Stomach (tissue), 9 donors: Measurements from ENCODE around the gene IL1B. TPM values are rescaled to one million over a fixed set of nuclear protein-coding genes. Genes with fewer than 3 reads are reported as not detected.
"Not testable (repeated sequence)": the region's sequence is repeated elsewhere in the genome, so short reads cannot be mapped to it uniquely, and the experiment has no call there.

ENCODE experiments used
- DNase-seq, 2 donors: peaks; one replicate each; pipeline versions ENCODE4 v3.0.0 to v3.0.0-alpha.2; 2013 to 2019
- H3K27ac ChIP-seq, 5 donors: fragments of 200-600 bp in 4 of 5; sonication (generic) in 4 of 5; one replicate each; pipeline ENCODE4 v1.5.1; 2013 to 2019; ENCODE audit warnings: mild to moderate bottlenecking in 1 of 5, moderate library complexity in 1 of 5
- H3K27me3 ChIP-seq, 3 donors: fragments of 200-600 bp; sonication (generic); one replicate each; pipeline ENCODE4 v1.5.1; 2017 to 2019; ENCODE audit warnings: mixed run types in 1 of 3
- H3K36me3 ChIP-seq, 4 donors: fragments of 200-600 bp; sonication (generic); 1 replicate in 3 of 4; 2 replicates in 1 of 4; pipeline ENCODE4 v1.5.1; 2016 to 2019
- H3K4me1 ChIP-seq, 4 donors: fragments of 200-600 bp; sonication (generic); one replicate each; pipeline ENCODE4 v1.5.1; 2016 to 2019
- H3K4me3 ChIP-seq, 4 donors: fragments of 200-600 bp; sonication (generic) in 3 of 4; one replicate each; pipeline ENCODE4 v1.5.1; 2016 to 2019; ENCODE audit warnings: mild to moderate bottlenecking in 1 of 4
- H3K9me3 ChIP-seq, 4 donors: fragments of 200-600 bp; sonication (generic); one replicate each; pipeline ENCODE4 v1.5.1; 2016 to 2019
- CTCF ChIP-seq, 7 experiments: fragments of 450-650 bp in 4 of 7; fragments of 200-600 bp in 3 of 7; sonication (generic) in 3 of 7; IDR thresholded peaks; one replicate each; pipeline ENCODE4 v1.5.1; 2016 to 2019; ENCODE audit warnings: antibody characterized with exemption in 7 of 7, control low read depth in 2 of 7, mild to moderate bottlenecking in 1 of 7
- EP300 ChIP-seq: sonication (generic); formaldehyde crosslinking; IDR thresholded peaks from one replicate; pipeline ENCODE4 v1.6.1; 2017; ENCODE audit warnings: antibody characterized with exemption
- POLR2A ChIP-seq, 4 donors: fragments of 450-650 bp; IDR thresholded peaks; one replicate each; pipeline ENCODE4 v1.6.1; 2016; ENCODE audit warnings: antibody characterized with exemption in 4 of 4, control low read depth in 2 of 4, mild to moderate bottlenecking in 1 of 4, moderate library complexity in 1 of 4
- POLR2AphosphoS5 ChIP-seq, 3 donors: sonication (generic); formaldehyde crosslinking; IDR thresholded peaks; one replicate each; pipeline ENCODE4 v1.6.1; 2016; ENCODE audit warnings: antibody characterized with exemption in 3 of 3
- WGBS, 5 donors: extraction: QIAGEN DNeasy Blood & Tissue Kit in 3 of 5; methylation state at CpG; one replicate each; pipeline versions ENCODE4 v1.1.5 to v1.1.7; 2013 to 2018; 5-methylcytosine and 5-hydroxymethylcytosine counted together
- intact Hi-C: fragments of 100-400 bp; cut with DNase I; formaldehyde crosslinking; loops from one replicate; pipeline ENCODE4 v1.15.1; 2023; ENCODE audit warnings: low total_unique reads
- polyA plus RNA-seq, 3 donors: library from polyadenylated mRNA; stranded (reverse); fragments of 200-250 nt; gene quantifications; one replicate each; pipeline ENCODE4 v1.2.3, GENCODE V29; 2013
- total RNA-seq, 5 donors: library from RNA; depleted of rRNA; stranded (reverse); fragments of >200 nt; gene quantifications; one replicate each; pipeline versions ENCODE4 v1.1.0 to v1.2.3, GENCODE V29; 2014 to 2016
- donor health status: healthy with polysubstance abuse.
- donor health status: Bipolar disorder and iron deficiency.
- donor health status: healthy.

Gene IL1B
- total and polyA plus RNA-seq, 8 donors: 1.2 to 64.9 (median 14.4) TPM

DNA sequence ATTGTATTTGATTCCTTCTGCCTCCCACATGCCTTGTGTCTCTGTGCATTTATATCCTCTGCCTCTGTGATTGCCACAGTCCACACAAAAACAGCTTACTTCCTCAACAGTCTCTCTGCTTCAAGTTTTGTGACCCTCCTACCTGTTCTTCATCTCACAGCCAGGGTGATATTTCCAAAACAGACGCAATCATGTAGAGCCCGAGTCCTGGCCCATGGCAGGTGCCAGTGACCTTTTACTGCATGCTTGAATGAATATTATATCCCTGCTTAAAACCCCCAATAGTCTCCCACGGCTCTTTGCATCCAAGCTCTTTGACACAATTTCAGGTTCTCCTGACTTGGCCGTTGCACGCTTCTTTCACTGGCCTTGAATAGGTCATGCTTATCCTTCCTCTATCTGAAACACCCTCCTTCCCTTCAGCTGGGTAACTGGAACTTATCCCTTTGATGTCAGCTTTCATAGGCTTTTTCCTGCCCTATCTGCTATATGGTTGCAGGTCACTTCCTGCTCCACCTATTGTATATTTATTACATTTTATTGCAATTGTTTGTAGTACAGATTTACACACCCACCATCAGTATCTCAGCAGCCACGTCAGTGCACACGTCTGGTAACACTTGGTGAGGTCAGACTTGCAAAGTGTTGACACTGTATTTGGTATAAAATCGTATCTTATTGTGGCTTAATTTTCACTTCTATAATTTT lies 29.7 kb upstream of the IL1B start:
- no peak overlapping the region for H3K4me3 ChIP-seq
- TF ChIP-seq CTCF (IDR thresholded peaks at IDR 0.05): no peak
- TF ChIP-seq POLR2AphosphoS5 (IDR thresholded peaks at IDR 0.05): peak in 2 of 3 donors; percentile 62 to 65
- no peak for TF ChIP-seq EP300
- TF ChIP-seq POLR2A (IDR thresholded peaks at IDR 0.05): no peak
- no peaks in the 10 kb centered on the region for H3K36me3 ChIP-seq
- H3K27me3 ChIP-seq: no peaks in the 10 kb centered on the region
- peak overlapping the region in 1 of 5 donors; percentile 7 for H3K27ac ChIP-seq
- 61 to 70% (median 67%) methylated on average over 8 of the region's 8 CpGs for WGBS, 5 donors
- intact Hi-C loops: no loop called here
- H3K9me3 ChIP-seq: no peaks in the 10 kb centered on the region
- DNase-seq: no peak
- peaks cover 8 to 41% (median 20%) of the 10 kb centered on the region in 4 donors for H3K4me1 ChIP-seq

DNA sequence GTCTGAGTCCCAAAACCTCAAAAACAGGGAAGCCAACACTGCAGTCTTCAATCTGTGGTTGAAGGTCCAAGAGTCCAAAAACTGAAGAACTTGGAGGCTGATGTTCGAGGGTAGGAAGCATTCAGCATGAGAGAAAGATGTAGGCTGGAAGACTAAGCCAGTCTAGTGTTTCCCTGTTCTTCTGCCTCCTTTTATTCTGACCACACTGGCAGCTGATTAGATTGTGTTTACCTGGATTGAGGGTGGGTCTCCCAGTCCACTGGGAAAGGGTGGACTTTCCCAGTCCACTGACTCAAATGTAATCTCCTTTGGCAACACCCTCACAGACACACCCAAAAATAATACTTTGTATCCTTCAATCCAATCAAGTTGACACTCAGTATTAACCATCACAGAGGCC lies 27.5 kb upstream of the IL1B start:
- peak overlapping the region in 1 of 4 donors; percentile 19 for H3K4me3 ChIP-seq

GRCh38 chr2:112859406-112860183 lies 23.0 kb upstream of the IL1B start:
- H3K4me3 ChIP-seq, H3K27ac ChIP-seq, H3K4me1 ChIP-seq, DNase-seq, H3K27me3 ChIP-seq, H3K36me3 ChIP-seq, intact Hi-C loops: not testable (repeated sequence)
- WGBS, 5 donors: 78 to 84% (median 82%) methylated on average over 6 of the region's 6 CpGs
- H3K9me3 ChIP-seq: peaks cover 0 to 21% (median 5%) of the 10 kb centered on the region in 4 donors

More for the DNA sequence above, 27.5 kb upstream of the IL1B start:
- H3K9me3 ChIP-seq: peaks cover 0 to 14% (median 5%) of the 10 kb centered on the region in 4 donors
- H3K27me3 ChIP-seq: no peaks in the 10 kb centered on the region
- peaks cover 0 to 22% (median 3%) of the 10 kb centered on the region in 4 donors for H3K4me1 ChIP-seq
- 80 to 100% (median 83%) methylated on average over 1 of the region's 1 CpG for WGBS, 5 donors
- H3K36me3 ChIP-seq: no peaks in the 10 kb centered on the region
- DNase-seq: no peak
- TF ChIP-seq CTCF (IDR thresholded peaks at IDR 0.05) (no peak), POLR2AphosphoS5 (IDR thresholded peaks at IDR 0.05) (peak in 2 of 3 donors; percentile 66 to 69), POLR2A (IDR thresholded peaks at IDR 0.05) (no peak), EP300 (no peak)
- intact Hi-C loops: no loop called here
- H3K27ac ChIP-seq: no peak overlapping the region

GRCh38 chr2:112850588-112850987 lies 14.0 kb upstream of the IL1B start:
- no peaks in the 10 kb centered on the region for H3K27me3 ChIP-seq
- intact Hi-C loops: no loop called here
- H3K36me3 ChIP-seq: no peaks in the 10 kb centered on the region
- H3K27ac ChIP-seq: no peak overlapping the region
- 80 to 92% (median 87%) methylated on average over 5 of the region's 5 CpGs for WGBS, 5 donors
- no peaks in the 10 kb centered on the region for H3K4me1 ChIP-seq
- no peak overlapping the region for H3K4me3 ChIP-seq
- TF ChIP-seq POLR2AphosphoS5 (IDR thresholded peaks at IDR 0.05) (no peak), CTCF (IDR thresholded peaks at IDR 0.05) (no peak), EP300 (no peak), POLR2A (IDR thresholded peaks at IDR 0.05) (no peak)
- H3K9me3 ChIP-seq: no peaks in the 10 kb centered on the region
- no peak for DNase-seq
